Stimulated activated CD4-positive, alpha-beta T cell treated with anti-CD3 and anti-CD28 coated beads, Interleukin-2, amount 100 ng/mL, for 24 hours (primary cell): Measurements from ENCODE around the gene HSPA2.
"Not testable (repeated sequence)": the region's sequence is repeated elsewhere in the genome, so short reads cannot be mapped to it uniquely, and the experiment has no call there.

ENCODE experiments used
- DNase-seq, 2 donors: peaks; one replicate each; pipeline ENCODE4 v3.0.0-alpha.2; 2020

HSPA2 gene

DNA sequence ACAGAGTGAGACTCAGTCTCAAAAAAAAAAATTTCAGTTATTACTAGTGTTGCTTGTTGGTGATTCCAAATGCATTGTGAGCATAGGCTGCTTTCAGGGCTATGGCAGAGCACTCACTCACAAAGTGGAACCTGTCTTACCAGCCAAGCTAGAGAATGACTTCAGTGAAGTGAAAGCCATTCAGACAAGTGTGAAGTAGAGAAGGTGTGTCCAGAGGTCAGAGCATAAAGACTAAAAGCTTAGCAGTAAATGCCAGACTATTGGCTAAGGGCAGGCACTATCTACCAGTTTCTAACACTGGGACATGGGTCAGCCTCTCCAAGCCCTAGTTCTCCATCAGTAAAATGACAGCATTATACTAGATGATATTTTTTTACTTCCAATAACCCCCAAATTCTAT lies 21.9 kb downstream of the HSPA2 start:
- no peak for DNase-seq

- DNase-seq = no peak
These were observed 23.2 kb downstream of the HSPA2 start for GRCh38 chr14:64563696-64564095.

DNA sequence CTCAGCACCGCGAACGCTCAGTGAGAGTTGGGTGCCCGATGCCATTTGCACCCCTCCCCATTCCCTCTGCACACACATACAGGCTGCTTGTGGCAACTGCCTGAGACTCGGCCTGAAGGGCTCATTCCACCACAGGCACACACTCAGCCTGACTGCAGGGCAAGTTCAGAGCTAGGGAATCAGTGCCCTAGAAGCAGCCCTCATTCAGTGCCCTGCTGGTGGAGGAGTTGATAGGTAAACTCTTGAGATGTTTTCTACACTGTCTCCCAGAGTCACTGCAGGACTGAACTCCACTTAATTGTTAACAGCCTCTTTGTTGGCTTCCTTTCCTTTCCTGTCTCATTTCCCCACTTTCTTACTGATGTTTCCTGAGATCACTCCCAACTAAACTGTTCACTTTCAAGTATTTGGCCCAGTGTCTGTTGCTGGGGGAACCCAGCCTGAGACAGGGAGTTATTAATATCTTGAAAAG lies 26.1 kb downstream of the HSPA2 start:
- no peak for DNase-seq

GRCh38 chr14:64569138-64569631 lies 28.6 kb downstream of the HSPA2 start:
- DNase-seq = no peak

DNA sequence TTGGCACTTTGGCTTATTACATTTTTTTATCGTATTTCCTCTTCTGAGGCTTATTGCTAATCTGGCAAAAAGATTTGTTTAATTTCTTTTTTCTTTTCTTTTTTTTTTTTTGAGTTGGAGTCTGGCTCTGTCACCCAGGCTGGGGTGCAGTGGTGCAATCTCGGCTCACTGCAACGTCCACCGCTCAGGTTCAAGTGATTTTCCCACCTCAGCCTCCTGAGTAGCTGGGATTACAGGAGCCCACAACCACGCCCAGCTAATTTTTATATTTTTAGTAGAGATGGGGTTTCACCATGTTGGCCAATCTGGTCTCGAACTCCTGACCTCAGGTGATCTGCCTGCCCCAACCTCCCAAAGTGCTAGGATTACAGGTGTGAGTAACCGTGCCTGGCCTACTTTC lies 29.1 kb downstream of the HSPA2 start:
- not testable (repeated sequence) for DNase-seq

DNA sequence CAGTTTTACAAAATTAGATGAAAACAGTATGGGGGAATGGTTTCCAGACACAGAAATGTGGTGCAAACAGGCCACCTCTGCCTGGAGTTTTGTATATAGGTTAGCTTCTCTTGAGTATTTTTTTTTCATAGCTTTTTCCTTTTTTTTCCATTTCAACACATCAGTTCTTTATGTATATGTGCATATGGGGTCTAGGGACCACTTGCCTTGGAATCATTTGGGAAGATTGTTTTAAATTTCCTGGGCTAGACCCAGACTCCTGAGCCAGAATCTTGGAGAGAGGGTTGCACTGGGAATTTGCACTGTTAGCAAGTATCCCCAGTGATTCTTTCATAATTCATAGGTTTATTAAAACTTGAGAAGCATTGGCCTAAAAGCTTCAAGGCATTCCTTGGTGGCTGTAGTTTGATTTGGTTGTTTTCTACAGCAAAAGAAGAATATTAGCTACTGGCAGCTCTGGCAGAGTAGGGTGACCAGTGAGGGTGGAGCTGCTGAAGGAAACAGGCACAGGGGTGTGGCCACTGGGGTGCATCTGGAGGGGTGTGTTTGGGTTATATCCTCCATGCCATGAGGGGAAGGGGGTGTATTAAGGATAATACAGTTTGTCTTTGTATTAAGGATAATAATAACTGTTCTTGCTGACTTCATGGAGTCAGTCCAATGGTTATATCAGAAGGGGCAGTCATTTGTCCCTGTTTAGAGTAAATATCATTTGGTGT lies 32.0 kb downstream of the HSPA2 start:
- DNase-seq = no peak

GRCh38 chr14:64573109-64573508 lies 32.6 kb downstream of the HSPA2 start:
- no peak for DNase-seq

DNA sequence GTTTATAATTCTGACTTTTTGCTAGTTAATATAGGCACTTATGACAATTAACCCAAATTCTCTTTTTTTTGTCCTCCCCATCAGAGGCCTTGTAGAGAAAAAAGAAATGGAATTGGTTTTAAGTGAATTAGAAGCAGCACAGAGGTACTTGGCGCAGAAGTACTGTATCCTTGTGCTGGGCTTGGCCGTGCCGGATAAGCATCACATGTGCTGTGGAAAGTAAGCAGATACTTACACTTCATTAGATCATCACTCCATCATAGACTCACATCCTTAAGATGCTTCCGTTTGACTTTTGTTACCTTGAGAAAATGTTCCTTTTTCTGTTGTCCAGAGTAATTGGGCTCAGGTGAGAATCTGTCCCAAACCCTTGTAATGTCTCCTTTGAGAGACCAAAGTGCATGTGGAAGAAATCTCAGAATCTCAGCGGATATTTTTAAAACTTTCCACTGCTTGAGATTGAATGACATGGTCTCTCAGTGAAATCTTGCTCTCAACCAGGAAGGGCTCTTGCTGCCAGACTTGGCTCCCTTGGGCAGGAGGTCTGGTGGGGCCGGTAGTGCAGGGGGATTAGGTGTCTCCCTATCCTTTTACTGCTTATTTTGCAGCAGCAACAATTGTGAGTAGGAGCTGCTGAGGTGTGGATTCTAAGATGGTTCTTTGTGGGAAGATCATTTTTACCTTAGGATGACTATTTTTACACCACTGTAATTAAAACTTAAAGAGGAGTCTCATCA lies 34.0 kb downstream of the HSPA2 start:
- no peak for DNase-seq

GRCh38 chr14:64577211-64577610 lies 36.7 kb downstream of the HSPA2 start:
- no peak for DNase-seq

DNA sequence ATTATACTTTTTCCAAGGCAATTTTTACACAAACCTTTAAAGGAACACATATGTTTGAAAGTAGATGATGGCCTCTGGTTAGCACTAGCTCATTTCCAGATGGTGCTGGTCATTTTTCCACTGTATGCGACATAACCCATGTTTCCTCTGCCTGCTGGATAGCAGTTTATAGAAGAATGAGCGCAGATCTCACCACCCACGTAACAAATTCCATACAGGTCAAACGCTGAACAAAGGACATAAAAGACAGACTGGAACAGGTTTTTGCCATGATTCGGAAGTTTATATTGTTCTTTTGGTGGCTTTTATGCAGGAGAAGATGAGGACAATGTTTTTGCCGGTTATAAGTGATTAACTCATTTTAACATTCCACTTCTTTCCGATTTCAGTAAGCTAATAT lies 39.9 kb downstream of the HSPA2 start:
- DNase-seq = no peak

DNA sequence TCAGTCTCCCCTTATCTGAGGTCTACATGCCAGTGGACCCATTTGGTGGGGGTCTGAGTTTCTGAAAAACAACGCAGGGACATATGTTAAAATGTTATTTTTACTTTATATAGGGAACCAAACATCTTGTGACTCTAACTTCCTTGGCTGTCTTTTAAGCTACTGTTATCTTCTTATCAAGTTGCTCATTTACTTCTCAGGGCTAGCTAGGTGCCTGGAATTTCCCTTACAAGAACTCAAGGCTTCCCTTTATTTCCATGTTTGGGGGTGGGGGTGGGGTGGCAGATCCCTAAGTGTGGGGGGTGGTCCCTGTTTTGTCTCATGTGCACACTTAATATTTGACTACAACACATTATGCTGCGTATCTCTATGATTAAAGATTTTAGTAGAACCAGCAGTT lies 40.8 kb downstream of the HSPA2 start:
- no peak for DNase-seq

- no peak for DNase-seq
These were observed 41.3 kb downstream of the HSPA2 start for GRCh38 chr14:64581817-64582216.

- DNase-seq = no peak
These were observed 43.6 kb downstream of the HSPA2 start for GRCh38 chr14:64584190-64584589.

- no peak for DNase-seq
These were observed 51.3 kb downstream of the HSPA2 start for GRCh38 chr14:64591809-64592208.
